ENCODE results near the gene USP25.
A peak's percentile ranks its signal among the peaks of the same experiment; 100 is the strongest.

Gene USP25

GRCh38 chr21:15751546-15751945, 21.8 kb downstream of the USP25 start:
- Histone ChIP-seq H3K27ac (ENCODE audit: extremely low read depth, low read depth, low read length) (no peak overlapping the region), H3K4me1 (ENCODE audit: control insufficient read depth, insufficient read depth, low read length) (peaks cover 21% of the 10 kb centered on the region), H3K9me3 (ENCODE audit: control insufficient read depth, insufficient read depth, low read depth, low read length) (no peaks in the 10 kb centered on the region), H3K4me3 (ENCODE audit: low read depth, low read length) (no peak overlapping the region), H3K36me3 (ENCODE audit: control insufficient read depth in 2 of 2, insufficient read depth in 1 of 2, low read length in 2 of 2) (no peaks in the 10 kb centered on the region)
- ChIA-PET CTCF (interaction anchor here (0.6 kb wide), 1 partner anchor 15 kb away, joined by 4 read pairs; no protein-coding TSS in a partner anchor), POLR2A (no interaction called here)
- TF ChIP-seq ZBTB48 (tag by site-specific recombination; IDR thresholded peaks at IDR 0.05) (no peak), SP2 (tag by site-specific recombination; IDR thresholded peaks at IDR 0.05) (no peak), ZBTB10 (tag by site-specific recombination; IDR thresholded peaks at IDR 0.05) (no peak), ZNF510 (tag by site-specific recombination; IDR thresholded peaks at IDR 0.05; ENCODE audit: insufficient replicate concordance) (no peak), ZNF830 (tag by site-specific recombination; IDR thresholded peaks at IDR 0.05; ENCODE audit: low read depth) (no peak), ZNF626 (tag by site-specific recombination; IDR thresholded peaks at IDR 0.05) (no peak), ZNF148 (tag by site-specific recombination; IDR thresholded peaks at IDR 0.05; ENCODE audit: borderline replicate concordance) (no peak), KLF10 (tag by site-specific recombination; IDR thresholded peaks at IDR 0.05) (no peak), ZNF423 (tag by site-specific recombination; IDR thresholded peaks at IDR 0.05) (no peak), REPIN1 (tag by site-specific recombination; IDR thresholded peaks at IDR 0.05; ENCODE audit: low read depth) (no peak), ZNF169 (tag by site-specific recombination; IDR thresholded peaks at IDR 0.05) (no peak), ZNF585B (tag by site-specific recombination; IDR thresholded peaks at IDR 0.05) (no peak), HIC1 (tag by site-specific recombination; IDR thresholded peaks at IDR 0.05) (no peak), ZNF785 (tag by site-specific recombination; IDR thresholded peaks at IDR 0.05) (no peak)

- Histone ChIP-seq H3K36me3 (ENCODE audit: control insufficient read depth in 2 of 2, insufficient read depth in 1 of 2, low read length in 2 of 2) (no peaks in the 10 kb centered on the region), H3K27ac (ENCODE audit: extremely low read depth, low read depth, low read length) (no peak overlapping the region), H3K9me3 (ENCODE audit: control insufficient read depth, insufficient read depth, low read depth, low read length) (no peaks in the 10 kb centered on the region), H3K4me3 (ENCODE audit: low read depth, low read length) (no peak overlapping the region), H3K4me1 (ENCODE audit: control insufficient read depth, insufficient read depth, low read length) (peaks cover 21% of the 10 kb centered on the region)
- TF ChIP-seq, protein P1, sequence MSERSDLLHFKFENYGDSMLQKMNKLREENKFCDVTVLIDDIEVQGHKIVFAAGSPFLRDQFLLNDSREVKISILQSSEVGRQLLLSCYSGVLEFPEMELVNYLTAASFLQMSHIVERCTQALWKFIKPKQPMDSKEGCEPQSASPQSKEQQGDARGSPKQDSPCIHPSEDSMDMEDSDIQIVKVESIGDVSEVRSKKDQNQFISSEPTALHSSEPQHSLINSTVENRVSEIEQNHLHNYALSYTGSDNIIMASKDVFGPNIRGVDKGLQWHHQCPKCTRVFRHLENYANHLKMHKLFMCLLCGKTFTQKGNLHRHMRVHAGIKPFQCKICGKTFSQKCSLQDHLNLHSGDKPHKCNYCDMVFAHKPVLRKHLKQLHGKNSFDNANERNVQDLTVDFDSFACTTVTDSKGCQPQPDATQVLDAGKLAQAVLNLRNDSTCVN (tag by site-specific recombination; optimal IDR thresholded peaks at IDR 0.05) = no peak
- TF ChIP-seq TCF7L2 (IDR thresholded peaks at IDR 0.05; ENCODE audit: borderline replicate concordance, low read depth, low read length) (no peak), PRDM6 (tag by site-specific recombination; IDR thresholded peaks at IDR 0.05) (0 out of 2 replicates have a peak, but pooled peaks have one; percentile 29), PATZ1 (tag by site-specific recombination; IDR thresholded peaks at IDR 0.05) (0 out of 2 replicates have a peak, but pooled peaks have one; percentile 28), GLIS1 (tag by site-specific recombination; IDR thresholded peaks at IDR 0.05) (peak; percentile 57)
- CTCF ChIA-PET = interaction anchor here (0.7 to 0.9 kb wide), 2 partner anchors 12 to 140 kb away, joined by 3 read pairs; no protein-coding TSS in a partner anchor
- POLR2A ChIA-PET = no interaction called here
Measured at GRCh38 chr21:15752763-15753407, 23.1 kb downstream of the USP25 start.

All from HEK293 (cell line).